WTC11 (cell line): ENCODE results near the gene SLC12A8. TPM values are rescaled to one million over a fixed set of nuclear protein-coding genes. Genes with fewer than 3 reads are reported as not detected.

Experiments
- ATAC-seq: fragments of 200-7000 bp; cut with Tn5 transposase; 2 replicates; pipeline ENCODE4 v1.10.0; 2021; ENCODE audit warnings: mild to moderate bottlenecking, moderate library complexity
- CTCF ChIA-PET: fragments of 300-600 bp; sonication (Branson Sonifier 250); formaldehyde crosslinking; loops from one replicate; lab custom pipeline; 2021; ENCODE audit warnings: antibody characterized with exemption; lab: Charles Lee
- POLR2A ChIA-PET: fragments of 350-600 bp; sonication (Branson Sonifier 250); formaldehyde crosslinking; loops from one replicate; lab custom pipeline; 2021; ENCODE audit warnings: antibody characterized with exemption; lab: Charles Lee
- DNase-seq: peaks from one replicate; pipeline ENCODE4 v3.0.0; 2021; ENCODE audit warnings: low spot score
- H3K27ac Mint-ChIP-seq: 2 replicates; pipeline ENCODE4 v1.8.0; 2021; ENCODE audit warnings: mixed read lengths
- H3K27me3 Mint-ChIP-seq: 2 replicates; pipeline ENCODE4 v1.8.0; 2021; ENCODE audit warnings: low read depth, mild to moderate bottlenecking, moderate library complexity, mixed read lengths
- H3K36me3 Mint-ChIP-seq: 2 replicates; pipeline ENCODE4 v1.8.0; 2021; ENCODE audit warnings: mixed read lengths
- H3K4me1 Mint-ChIP-seq: 2 replicates; pipeline ENCODE4 v1.8.0; 2022; ENCODE audit warnings: mixed read lengths
- H3K4me3 Mint-ChIP-seq: 2 replicates; pipeline ENCODE4 v1.8.0; 2021; ENCODE audit warnings: mild to moderate bottlenecking, moderate library complexity, mixed read lengths
- H3K9me3 Mint-ChIP-seq: 2 replicates; pipeline ENCODE4 v1.8.0; 2021; ENCODE audit warnings: mixed read lengths
- ARID4B ChIP-seq: sonication (generic); formaldehyde crosslinking; IDR thresholded peaks from 2 replicates; pipeline ENCODE4 v1.8.0; 2023; ENCODE audit warnings: missing genetic modification reagents, mild to moderate bottlenecking, borderline replicate concordance
- CBFB ChIP-seq: sonication (generic); formaldehyde crosslinking; IDR thresholded peaks from 2 replicates; pipeline ENCODE4 v1.8.1; 2022; ENCODE audit warnings: mild to moderate bottlenecking, low read depth, missing genetic modification reagents
- CREB1 ChIP-seq: sonication (generic); formaldehyde crosslinking; IDR thresholded peaks from 2 replicates; pipeline ENCODE4 v1.8.0; 2023; ENCODE audit warnings: mild to moderate bottlenecking, missing genetic modification reagents
- GTF2I ChIP-seq: fragments of 250-450 bp; sonication (Bioruptor Pico); conservative IDR thresholded peaks from 2 replicates; pipeline ENCODE4 v1.4.0; 2021; ENCODE audit warnings: mild to moderate bottlenecking
- IRF1 ChIP-seq: sonication (generic); formaldehyde crosslinking; IDR thresholded peaks from 2 replicates; pipeline ENCODE4 v1.8.0; 2023; ENCODE audit warnings: missing genetic modification reagents
- MLX ChIP-seq: sonication (generic); formaldehyde crosslinking; IDR thresholded peaks from 2 replicates; pipeline ENCODE4 v1.8.1; 2023; ENCODE audit warnings: mild to moderate bottlenecking, missing genetic modification reagents, moderate library complexity
- MYBL2 ChIP-seq: sonication (generic); formaldehyde crosslinking; IDR thresholded peaks from 2 replicates; pipeline ENCODE4 v1.8.1; 2023; ENCODE audit warnings: mild to moderate bottlenecking, moderate library complexity, missing genetic modification reagents
- NFATC4 ChIP-seq: fragments of 250-450 bp; sonication (Bioruptor Pico); IDR thresholded peaks from 2 replicates; pipeline ENCODE4 v1.9.0; 2021; ENCODE audit warnings: mild to moderate bottlenecking
- PRRX2 ChIP-seq: fragments of 250-450 bp; sonication (Bioruptor Pico); IDR thresholded peaks from 2 replicates; pipeline ENCODE4 v1.8.0; 2021; ENCODE audit warnings: mild to moderate bottlenecking
- RELA ChIP-seq: sonication (generic); formaldehyde crosslinking; IDR thresholded peaks from 2 replicates; pipeline ENCODE4 v1.8.1; 2022; ENCODE audit warnings: missing genetic modification reagents, mild to moderate bottlenecking, borderline replicate concordance
- SOX15 ChIP-seq: fragments of 250-450 bp; sonication (Bioruptor Pico); IDR thresholded peaks from 2 replicates; pipeline ENCODE4 v1.9.0; 2021; ENCODE audit warnings: mild to moderate bottlenecking
- TEAD1 ChIP-seq: sonication (generic); formaldehyde crosslinking; IDR thresholded peaks from 2 replicates; pipeline ENCODE4 v1.8.0; 2022; ENCODE audit warnings: mild to moderate bottlenecking, missing genetic modification reagents
- TEAD4 ChIP-seq: sonication (generic); formaldehyde crosslinking; IDR thresholded peaks from 2 replicates; pipeline ENCODE4 v1.8.0; 2022; ENCODE audit warnings: mild to moderate bottlenecking, missing genetic modification reagents
- ZBTB43 ChIP-seq: sonication (generic); formaldehyde crosslinking; IDR thresholded peaks from 2 replicates; pipeline ENCODE4 v1.8.1; 2023; ENCODE audit warnings: mild to moderate bottlenecking, missing genetic modification reagents
- ZSCAN18 ChIP-seq: fragments of 250-450 bp; sonication (Bioruptor Pico); IDR thresholded peaks from 2 replicates; pipeline ENCODE4 v2.1.2; 2022; ENCODE audit warnings: mild to moderate bottlenecking, moderate library complexity
- total RNA-seq: library from RNA; stranded (reverse); gene quantifications from 3 replicates; pipeline ENCODE4 v1.2.3, GENCODE V29; 2021
- TF ChIP-seq, protein P1 (sequence below): fragments of 250-450 bp; sonication (Bioruptor Pico); conservative IDR thresholded peaks from 2 replicates; pipeline ENCODE4 v1.9.0; 2021; ENCODE audit warnings: mild to moderate bottlenecking
- TF ChIP-seq, protein P2 (sequence below): sonication (generic); formaldehyde crosslinking; IDR thresholded peaks from 2 replicates; pipeline ENCODE4 v1.8.1; 2022; ENCODE audit warnings: low read depth, mild to moderate bottlenecking, moderate library complexity, missing genetic modification reagents, borderline replicate concordance

The SLC12A8 gene
- total RNA-seq, 1 experiment from 2014 or later: 9.1 TPM

DNA sequence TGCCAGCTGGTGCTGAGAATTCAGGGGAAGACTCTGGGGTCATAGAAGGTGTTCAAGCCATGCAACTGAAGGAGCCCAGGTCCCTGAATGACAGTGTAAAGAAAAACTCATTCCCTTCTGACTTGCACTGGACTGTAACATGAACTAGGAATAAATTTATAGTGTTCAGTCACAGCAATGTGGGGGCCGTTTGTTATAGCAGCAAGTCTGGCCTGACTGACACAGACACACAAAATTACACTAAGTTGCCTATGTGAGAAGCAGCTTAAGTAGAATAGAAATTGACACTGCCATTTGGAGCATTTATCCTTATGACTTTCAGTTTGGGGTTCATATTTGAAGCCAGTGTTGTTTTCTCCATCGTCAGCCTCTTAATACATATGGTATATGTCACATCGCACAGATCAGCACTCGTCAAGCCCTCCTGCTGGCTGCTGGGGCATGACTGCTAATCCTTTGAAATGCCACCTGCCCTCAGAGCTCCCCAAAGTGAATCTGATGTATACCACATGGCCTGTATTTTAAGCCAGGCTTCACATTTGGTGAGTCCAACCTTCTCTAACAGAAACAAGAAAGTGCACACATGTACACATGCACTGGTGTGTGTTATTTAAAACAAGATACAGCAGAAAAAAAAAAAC is 139.7 kb downstream of the SLC12A8 start (continued):
- TF ChIP-seq, protein P1, sequence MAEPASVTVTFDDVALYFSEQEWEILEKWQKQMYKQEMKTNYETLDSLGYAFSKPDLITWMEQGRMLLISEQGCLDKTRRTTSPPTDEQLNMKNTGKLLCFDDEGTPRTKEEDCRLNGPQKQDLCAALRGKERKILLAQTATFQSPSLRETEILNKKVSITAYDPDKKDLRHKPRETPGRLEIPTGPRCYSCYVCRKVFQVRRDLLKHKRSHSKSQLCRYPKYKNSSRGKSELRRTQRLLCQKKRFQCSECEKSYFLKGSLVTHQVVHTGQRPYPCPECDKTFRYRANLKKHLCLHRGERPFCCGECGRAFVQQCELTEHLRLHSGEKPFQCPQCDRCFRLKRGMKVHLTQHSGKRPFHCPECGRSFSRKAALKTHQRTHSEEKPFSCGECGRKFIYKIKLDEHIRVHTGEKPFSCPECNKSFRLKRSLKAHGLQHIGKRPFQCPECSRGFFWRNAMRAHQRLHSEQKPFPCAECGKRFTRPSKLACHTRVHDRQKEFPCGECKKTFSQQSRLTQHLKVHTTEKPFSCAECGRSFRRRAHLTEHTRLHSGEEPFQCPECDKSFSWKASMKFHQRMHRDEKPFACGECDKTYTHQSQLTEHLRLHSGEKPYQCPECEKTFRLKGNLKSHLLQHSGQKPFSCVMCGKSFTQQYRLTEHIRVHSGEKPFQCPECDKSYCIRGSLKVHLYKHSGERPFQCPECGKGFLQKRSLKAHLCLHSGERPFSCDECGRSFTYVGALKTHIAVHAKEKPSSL (CRISPR knock-in tag): no peak
- TF ChIP-seq TEAD1: no peak

- peaks cover 11% of the 10 kb centered on the region for H3K4me1 Mint-ChIP-seq
- ChIA-PET POLR2A (no interaction called here), CTCF (interaction anchor here (0.9 kb wide), 1 partner anchor 78 kb away, joined by 3 read pairs; no protein-coding TSS in a partner anchor)
Observed at GRCh38 chr3:125072301-125072700, 140.2 kb downstream of the SLC12A8 start.

GRCh38 chr3:125069968-125070745 is 142.4 kb downstream of the SLC12A8 start:
- POLR2A ChIA-PET: no interaction called here
- CTCF ChIA-PET: interaction anchor here (0.5 to 1.4 kb wide), 2 partner anchors 85 to 94 kb away, joined by 3 read pairs; no protein-coding TSS in a partner anchor
- Mint-ChIP-seq H3K36me3 (no peaks in the 10 kb centered on the region), H3K4me1 (peaks cover 6% of the 10 kb centered on the region), H3K4me3 (no peak overlapping the region), H3K27ac (no peak overlapping the region), H3K9me3 (no peaks in the 10 kb centered on the region), H3K27me3 (no peaks in the 10 kb centered on the region)
- no peak for ATAC-seq
- no peak for DNase-seq
- TF ChIP-seq GTF2I (CRISPR knock-in tag) (no peak), SOX15 (no peak), PRRX2 (CRISPR knock-in tag) (no peak), CREB1 (no peak), ARID4B (CRISPR knock-in tag) (no peak), MYBL2 (CRISPR knock-in tag) (no peak), ZBTB43 (no peak), NFATC4 (CRISPR knock-in tag) (no peak), TEAD4 (CRISPR knock-in tag) (no peak)
- TF ChIP-seq, protein P2, sequence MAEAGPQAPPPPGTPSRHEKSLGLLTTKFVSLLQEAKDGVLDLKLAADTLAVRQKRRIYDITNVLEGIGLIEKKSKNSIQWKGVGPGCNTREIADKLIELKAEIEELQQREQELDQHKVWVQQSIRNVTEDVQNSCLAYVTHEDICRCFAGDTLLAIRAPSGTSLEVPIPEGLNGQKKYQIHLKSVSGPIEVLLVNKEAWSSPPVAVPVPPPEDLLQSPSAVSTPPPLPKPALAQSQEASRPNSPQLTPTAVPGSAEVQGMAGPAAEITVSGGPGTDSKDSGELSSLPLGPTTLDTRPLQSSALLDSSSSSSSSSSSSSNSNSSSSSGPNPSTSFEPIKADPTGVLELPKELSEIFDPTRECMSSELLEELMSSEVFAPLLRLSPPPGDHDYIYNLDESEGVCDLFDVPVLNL (CRISPR knock-in tag): no peak

More at GRCh38 chr3:125072301-125072700, 140.2 kb downstream of the SLC12A8 start:
- Mint-ChIP-seq H3K36me3 (no peaks in the 10 kb centered on the region), H3K9me3 (no peaks in the 10 kb centered on the region), H3K27me3 (no peaks in the 10 kb centered on the region), H3K4me3 (no peak overlapping the region), H3K27ac (no peak overlapping the region)
- TF ChIP-seq ZSCAN18 (CRISPR knock-in tag): no peak
- TF ChIP-seq SOX15: no peak
- TF ChIP-seq TEAD4 (CRISPR knock-in tag): no peak
- no peak for TF ChIP-seq CBFB (CRISPR knock-in tag)
- TF ChIP-seq IRF1 (CRISPR knock-in tag): no peak
- no peak for TF ChIP-seq MLX (CRISPR knock-in tag)
- TF ChIP-seq RELA (CRISPR knock-in tag): no peak
- ATAC-seq (no peak), DNase-seq (no peak)
